ENCODE measurements around the gene CYP2B6. TPM values are rescaled to one million over a fixed set of nuclear protein-coding genes. Genes with fewer than 3 reads are reported as not detected.

The CYP2B6 gene
- total RNA-seq, 1 donor = not detected

DNA sequence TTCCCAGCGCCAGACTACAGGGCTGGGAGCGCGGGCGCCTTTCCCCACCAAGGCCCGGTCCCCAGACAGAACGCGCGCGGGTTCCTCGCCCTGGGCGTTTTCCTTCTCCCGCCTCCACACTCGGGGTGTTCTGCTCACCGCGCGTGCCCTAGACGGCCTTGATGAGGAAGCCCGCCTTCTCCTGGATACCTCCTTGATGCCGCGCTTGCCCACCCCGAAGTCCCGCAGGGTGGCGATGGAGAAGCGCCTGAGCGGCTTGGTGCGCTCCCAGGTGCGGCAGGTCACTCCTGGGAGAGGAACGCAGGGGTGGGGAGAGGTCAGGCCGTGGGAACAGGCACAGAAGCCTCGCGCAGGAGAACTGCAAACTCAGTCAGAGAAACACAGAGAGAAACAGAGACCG lies 34.8 kb downstream of the CYP2B6 start:
- H3K4me3 ChIP-seq (ENCODE audit: insufficient read depth, low read length) = no peak overlapping the region
- H3K27me3 ChIP-seq (ENCODE audit: insufficient read depth, low read length) = no peaks in the 10 kb centered on the region
- TF ChIP-seq, protein P1, sequence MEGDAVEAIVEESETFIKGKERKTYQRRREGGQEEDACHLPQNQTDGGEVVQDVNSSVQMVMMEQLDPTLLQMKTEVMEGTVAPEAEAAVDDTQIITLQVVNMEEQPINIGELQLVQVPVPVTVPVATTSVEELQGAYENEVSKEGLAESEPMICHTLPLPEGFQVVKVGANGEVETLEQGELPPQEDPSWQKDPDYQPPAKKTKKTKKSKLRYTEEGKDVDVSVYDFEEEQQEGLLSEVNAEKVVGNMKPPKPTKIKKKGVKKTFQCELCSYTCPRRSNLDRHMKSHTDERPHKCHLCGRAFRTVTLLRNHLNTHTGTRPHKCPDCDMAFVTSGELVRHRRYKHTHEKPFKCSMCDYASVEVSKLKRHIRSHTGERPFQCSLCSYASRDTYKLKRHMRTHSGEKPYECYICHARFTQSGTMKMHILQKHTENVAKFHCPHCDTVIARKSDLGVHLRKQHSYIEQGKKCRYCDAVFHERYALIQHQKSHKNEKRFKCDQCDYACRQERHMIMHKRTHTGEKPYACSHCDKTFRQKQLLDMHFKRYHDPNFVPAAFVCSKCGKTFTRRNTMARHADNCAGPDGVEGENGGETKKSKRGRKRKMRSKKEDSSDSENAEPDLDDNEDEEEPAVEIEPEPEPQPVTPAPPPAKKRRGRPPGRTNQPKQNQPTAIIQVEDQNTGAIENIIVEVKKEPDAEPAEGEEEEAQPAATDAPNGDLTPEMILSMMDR (IDR thresholded peaks at IDR 0.05; ENCODE audit: extremely low read depth, low read depth, low read length) = no peak
- H3K79me2 ChIP-seq (ENCODE audit: insufficient read depth, low read length) = no peaks in the 10 kb centered on the region
- H4K20me1 ChIP-seq (ENCODE audit: insufficient read depth, low read length) = no peaks in the 10 kb centered on the region
- H3K36me3 ChIP-seq (ENCODE audit: insufficient read depth, low read length) = no peaks in the 10 kb centered on the region
- DNase-seq (ENCODE audit: insufficient read length, low spot score, missing footprints) = no peak
- no peak overlapping the region for H3K4me2 ChIP-seq (ENCODE audit: insufficient read depth, low read length)
- H3K4me1 ChIP-seq (ENCODE audit: insufficient read depth, low read length) = no peaks in the 10 kb centered on the region
- no peaks in the 10 kb centered on the region for H3K9me3 ChIP-seq (ENCODE audit: low read depth, low read length)
- H3K27ac ChIP-seq (ENCODE audit: low read depth, low read length) = no peak overlapping the region
- no peak overlapping the region for H2AFZ ChIP-seq (ENCODE audit: low read length)

DNA sequence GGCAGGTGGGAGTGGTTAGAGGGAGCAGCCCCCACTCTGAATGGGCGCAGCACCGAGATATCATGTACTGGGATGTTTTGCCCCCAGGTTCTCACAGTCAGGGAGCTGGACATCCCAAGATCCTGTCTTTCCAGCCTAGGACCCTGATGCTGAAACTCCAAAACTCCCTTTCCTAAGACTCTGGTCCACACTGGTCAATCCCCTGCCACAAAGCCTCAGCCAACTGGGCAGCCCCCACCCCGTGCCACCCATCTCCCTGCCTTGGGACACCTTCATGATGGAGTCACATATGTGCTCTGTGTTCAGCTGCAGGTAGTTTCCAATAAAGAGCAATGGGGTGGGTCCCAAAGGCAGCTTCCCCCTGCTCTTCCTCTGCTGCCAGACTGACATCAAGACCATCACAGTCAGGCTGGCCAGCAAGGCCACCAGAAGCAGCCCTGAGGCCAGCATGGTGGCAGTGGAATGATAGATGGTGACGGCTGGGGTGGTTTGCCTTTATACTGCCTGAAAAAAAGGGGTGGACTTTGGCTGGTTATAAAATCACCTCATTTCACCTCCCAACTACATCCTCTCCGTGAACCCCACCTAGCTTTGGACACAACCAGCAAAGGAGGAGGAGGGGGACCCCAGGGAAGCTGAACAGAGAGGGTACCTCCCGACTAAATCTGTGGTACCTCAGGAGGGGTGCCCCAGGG lies 36.3 kb downstream of the CYP2B6 start:
- Histone ChIP-seq H4K20me1 (ENCODE audit: insufficient read depth, low read length) (no peaks in the 10 kb centered on the region), H3K79me2 (ENCODE audit: insufficient read depth, low read length) (no peaks in the 10 kb centered on the region), H2AFZ (ENCODE audit: low read length) (no peak overlapping the region), H3K4me1 (ENCODE audit: insufficient read depth, low read length) (no peaks in the 10 kb centered on the region), H3K4me3 (ENCODE audit: insufficient read depth, low read length) (no peak overlapping the region), H3K9me3 (ENCODE audit: low read depth, low read length) (no peaks in the 10 kb centered on the region), H3K4me2 (ENCODE audit: insufficient read depth, low read length) (no peak overlapping the region), H3K36me3 (ENCODE audit: insufficient read depth, low read length) (no peaks in the 10 kb centered on the region), H3K27me3 (ENCODE audit: insufficient read depth, low read length) (no peaks in the 10 kb centered on the region), H3K27ac (ENCODE audit: low read depth, low read length) (no peak overlapping the region)
- no peak for DNase-seq (ENCODE audit: insufficient read length, low spot score, missing footprints)
- TF ChIP-seq, protein P1 (IDR thresholded peaks at IDR 0.05; ENCODE audit: extremely low read depth, low read depth, low read length) = no peak

DNA sequence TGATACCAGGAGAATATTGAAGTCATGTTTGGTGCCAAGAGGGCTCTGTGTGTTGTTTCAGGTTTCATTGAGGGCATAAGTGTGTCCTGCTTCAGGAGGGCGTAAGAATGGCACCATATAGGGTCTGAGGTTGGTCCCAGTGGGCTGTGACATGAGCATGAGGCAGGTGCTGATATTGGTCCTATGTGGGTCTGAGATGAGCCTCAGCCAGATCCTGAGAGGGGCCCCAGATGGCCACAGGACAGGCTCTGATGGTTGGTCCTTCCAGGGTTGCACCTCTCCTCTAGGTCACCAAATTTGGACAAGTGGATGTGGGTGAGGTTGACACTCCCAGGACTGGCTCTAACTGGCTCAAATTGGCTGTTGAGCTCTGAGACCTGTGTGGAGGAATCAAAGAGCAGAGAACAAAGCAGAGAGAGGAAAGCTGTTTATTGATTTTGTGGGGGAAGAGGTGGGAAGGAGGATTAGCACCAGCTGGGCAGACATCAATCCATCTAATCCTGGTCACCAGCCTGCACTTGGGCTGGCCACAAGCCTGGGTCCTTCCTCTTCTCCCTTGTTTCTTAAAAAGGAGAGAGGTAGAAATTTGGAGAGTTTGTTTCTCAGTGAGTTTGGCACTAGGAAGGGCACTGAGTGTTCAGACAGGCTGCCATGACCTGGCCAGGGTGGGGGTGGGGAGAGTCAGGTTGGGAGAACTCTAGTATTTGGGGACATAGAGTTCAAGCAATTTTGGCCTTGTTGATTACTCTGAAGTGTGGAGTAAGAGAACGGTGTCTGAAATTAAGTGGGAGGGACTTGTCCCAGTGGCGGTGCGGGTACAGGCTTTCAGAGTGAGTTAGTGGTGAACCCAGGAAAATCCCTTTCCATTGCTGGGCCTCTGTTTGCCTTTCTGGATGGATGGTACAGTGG lies 38.7 kb downstream of the CYP2B6 start:
- Histone ChIP-seq H3K36me3 (ENCODE audit: insufficient read depth, low read length) (no peaks in the 10 kb centered on the region), H3K79me2 (ENCODE audit: insufficient read depth, low read length) (no peaks in the 10 kb centered on the region), H3K4me2 (ENCODE audit: insufficient read depth, low read length) (no peak overlapping the region), H4K20me1 (ENCODE audit: insufficient read depth, low read length) (no peaks in the 10 kb centered on the region), H3K4me1 (ENCODE audit: insufficient read depth, low read length) (no peaks in the 10 kb centered on the region), H3K9me3 (ENCODE audit: low read depth, low read length) (no peaks in the 10 kb centered on the region), H3K27me3 (ENCODE audit: insufficient read depth, low read length) (no peaks in the 10 kb centered on the region), H3K4me3 (ENCODE audit: insufficient read depth, low read length) (no peak overlapping the region), H2AFZ (ENCODE audit: low read length) (no peak overlapping the region), H3K27ac (ENCODE audit: low read depth, low read length) (no peak overlapping the region)
- TF ChIP-seq, protein P1 (IDR thresholded peaks at IDR 0.05; ENCODE audit: extremely low read depth, low read depth, low read length) = no peak
- no peak for DNase-seq (ENCODE audit: insufficient read length, low spot score, missing footprints)

DNA sequence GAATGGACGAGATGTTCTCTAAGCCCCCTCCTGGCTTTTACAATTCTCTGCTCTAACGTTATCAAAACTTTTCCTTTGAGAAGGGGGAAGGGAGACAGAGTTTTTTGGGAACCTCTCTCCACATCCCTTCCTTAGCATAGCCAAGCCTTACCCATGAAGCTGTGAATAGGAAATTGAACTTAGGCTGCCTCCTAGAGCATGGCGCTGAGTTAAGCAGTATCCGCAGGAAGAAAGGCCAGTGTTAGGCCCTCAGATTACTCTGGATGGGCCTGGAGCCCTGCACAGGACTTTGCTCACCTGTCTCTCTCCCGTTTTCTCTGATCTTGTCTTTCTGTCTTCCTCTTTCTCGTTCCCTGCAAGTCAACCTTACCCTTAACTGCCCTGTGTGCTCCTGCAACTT lies 39.6 kb downstream of the CYP2B6 start:
- DNase-seq (ENCODE audit: insufficient read length, low spot score, missing footprints) = no peak
- no peak overlapping the region for H3K27ac ChIP-seq (ENCODE audit: low read depth, low read length)

More for the DNA sequence above, 39.6 kb downstream of the CYP2B6 start:
- Histone ChIP-seq H3K4me3 (ENCODE audit: insufficient read depth, low read length) (no peak overlapping the region), H4K20me1 (ENCODE audit: insufficient read depth, low read length) (no peaks in the 10 kb centered on the region), H2AFZ (ENCODE audit: low read length) (no peak overlapping the region), H3K36me3 (ENCODE audit: insufficient read depth, low read length) (no peaks in the 10 kb centered on the region), H3K27me3 (ENCODE audit: insufficient read depth, low read length) (no peaks in the 10 kb centered on the region), H3K4me2 (ENCODE audit: insufficient read depth, low read length) (no peak overlapping the region), H3K79me2 (ENCODE audit: insufficient read depth, low read length) (no peaks in the 10 kb centered on the region), H3K9me3 (ENCODE audit: low read depth, low read length) (no peaks in the 10 kb centered on the region), H3K4me1 (ENCODE audit: insufficient read depth, low read length) (no peaks in the 10 kb centered on the region)
- TF ChIP-seq, protein P1 (IDR thresholded peaks at IDR 0.05; ENCODE audit: extremely low read depth, low read depth, low read length) = no peak

All from osteoblast (primary cell).